ENCODE measurements around the gene BAZ1A. TPM values are rescaled to one million over a fixed set of nuclear protein-coding genes. Genes with fewer than 3 reads are reported as not detected.

The BAZ1A gene
- total RNA-seq, 1 experiment from 2014 or later = 24.2 TPM

DNA sequence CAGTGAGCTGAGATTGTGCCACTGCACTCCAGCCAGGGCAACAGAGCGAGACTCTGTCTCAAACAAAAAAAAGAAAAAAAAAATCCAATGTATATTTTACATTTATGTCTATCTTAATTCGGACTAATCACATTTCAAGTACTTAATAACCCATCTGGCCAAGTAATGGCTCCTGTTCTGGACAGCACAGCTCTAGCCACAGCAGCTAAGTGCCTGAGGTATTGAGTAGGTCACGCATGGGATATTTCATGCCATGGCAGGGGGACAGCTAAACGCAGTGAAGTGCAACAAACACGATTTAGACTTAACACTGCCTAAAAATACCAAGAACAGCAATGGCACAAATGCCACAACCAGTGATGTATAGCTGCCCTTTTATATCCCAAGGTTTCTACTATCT, 8.0 kb downstream of the BAZ1A start:
- no peaks in the 10 kb centered on the region for H3K27me3 ChIP-seq (ENCODE audit: insufficient read depth, low read length)
- ChIA-PET RAD21 (ENCODE audit: low non-redundant PET in 1 of 2, low total read pairs in 2 of 2, uncharacterized antibody in 2 of 2, unreplicated experiment in 2 of 2) (no interaction called here), POLR2A (interaction anchor here (0.6 kb wide), 1 partner anchor 430 kb away, joined by 11 read pairs; no protein-coding TSS in a partner anchor), CTCF (no interaction called here)
- no peak overlapping the region for H3K9ac ChIP-seq (ENCODE audit: low read length)
- ATAC-seq (no peak), DNase-seq (ENCODE audit: low read depth, low spot score) (no peak)
- TF ChIP-seq POLR2A (IDR thresholded peaks at IDR 0.05; ENCODE audit: borderline replicate concordance, extremely low read depth, insufficient read depth, insufficient read length) = no peak
- TF ChIP-seq ZNF274 (IDR thresholded peaks at IDR 0.05; ENCODE audit: low read depth, low read length) = no peak
- TF ChIP-seq, protein P1, sequence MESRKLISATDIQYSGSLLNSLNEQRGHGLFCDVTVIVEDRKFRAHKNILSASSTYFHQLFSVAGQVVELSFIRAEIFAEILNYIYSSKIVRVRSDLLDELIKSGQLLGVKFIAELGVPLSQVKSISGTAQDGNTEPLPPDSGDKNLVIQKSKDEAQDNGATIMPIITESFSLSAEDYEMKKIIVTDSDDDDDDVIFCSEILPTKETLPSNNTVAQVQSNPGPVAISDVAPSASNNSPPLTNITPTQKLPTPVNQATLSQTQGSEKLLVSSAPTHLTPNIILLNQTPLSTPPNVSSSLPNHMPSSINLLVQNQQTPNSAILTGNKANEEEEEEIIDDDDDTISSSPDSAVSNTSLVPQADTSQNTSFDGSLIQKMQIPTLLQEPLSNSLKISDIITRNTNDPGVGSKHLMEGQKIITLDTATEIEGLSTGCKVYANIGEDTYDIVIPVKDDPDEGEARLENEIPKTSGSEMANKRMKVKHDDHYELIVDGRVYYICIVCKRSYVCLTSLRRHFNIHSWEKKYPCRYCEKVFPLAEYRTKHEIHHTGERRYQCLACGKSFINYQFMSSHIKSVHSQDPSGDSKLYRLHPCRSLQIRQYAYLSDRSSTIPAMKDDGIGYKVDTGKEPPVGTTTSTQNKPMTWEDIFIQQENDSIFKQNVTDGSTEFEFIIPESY (IDR thresholded peaks at IDR 0.05; ENCODE audit: extremely low read depth, insufficient replicate concordance, low read length) = no peak
- no peak for TF ChIP-seq EZH2 (IDR thresholded peaks at IDR 0.05)
- TF ChIP-seq FOSL1 (IDR thresholded peaks at IDR 0.05; ENCODE audit: low read depth) = no peak
- no peaks in the 10 kb centered on the region; a peak in 2 of 4 replicates for H3K36me3 ChIP-seq (ENCODE audit: control insufficient read depth in 1 of 2, insufficient read depth in 2 of 2, low read length in 2 of 2)
- no peaks in the 10 kb centered on the region for H3K9me2 ChIP-seq (ENCODE audit: insufficient read depth)
- no peaks in the 10 kb centered on the region for H3K4me1 ChIP-seq (ENCODE audit: control insufficient read depth in 1 of 2, insufficient read depth in 2 of 2, low read length in 2 of 2)
- H4K20me1 ChIP-seq (ENCODE audit: insufficient read depth) = no peaks in the 10 kb centered on the region
- H3K4me3 ChIP-seq (replicated peaks in 1 of 2; ENCODE audit: low read depth in 1 of 2, low read length in 2 of 2) = no peak overlapping the region
- H3K27ac ChIP-seq (ENCODE audit: low read depth, low read length) = no peak overlapping the region
- no TSS peak for BruUV-seq (replicated peaks)
- H3K9me3 ChIP-seq (ENCODE audit: control insufficient read depth in 1 of 2, insufficient read depth in 1 of 2, low read depth in 1 of 2, low read length in 2 of 2) = no peaks in the 10 kb centered on the region
- peaks cover 82% of the 10 kb centered on the region for H3K79me2 ChIP-seq (ENCODE audit: insufficient read depth, low read length)
- no peak overlapping the region for H2AFZ ChIP-seq (ENCODE audit: low read depth, low read length, poor library complexity, severe bottlenecking)
- no peak overlapping the region for H3K4me2 ChIP-seq (ENCODE audit: low read length)
- intact Hi-C loops (cut with micrococcal nuclease) = no loop called here

DNA sequence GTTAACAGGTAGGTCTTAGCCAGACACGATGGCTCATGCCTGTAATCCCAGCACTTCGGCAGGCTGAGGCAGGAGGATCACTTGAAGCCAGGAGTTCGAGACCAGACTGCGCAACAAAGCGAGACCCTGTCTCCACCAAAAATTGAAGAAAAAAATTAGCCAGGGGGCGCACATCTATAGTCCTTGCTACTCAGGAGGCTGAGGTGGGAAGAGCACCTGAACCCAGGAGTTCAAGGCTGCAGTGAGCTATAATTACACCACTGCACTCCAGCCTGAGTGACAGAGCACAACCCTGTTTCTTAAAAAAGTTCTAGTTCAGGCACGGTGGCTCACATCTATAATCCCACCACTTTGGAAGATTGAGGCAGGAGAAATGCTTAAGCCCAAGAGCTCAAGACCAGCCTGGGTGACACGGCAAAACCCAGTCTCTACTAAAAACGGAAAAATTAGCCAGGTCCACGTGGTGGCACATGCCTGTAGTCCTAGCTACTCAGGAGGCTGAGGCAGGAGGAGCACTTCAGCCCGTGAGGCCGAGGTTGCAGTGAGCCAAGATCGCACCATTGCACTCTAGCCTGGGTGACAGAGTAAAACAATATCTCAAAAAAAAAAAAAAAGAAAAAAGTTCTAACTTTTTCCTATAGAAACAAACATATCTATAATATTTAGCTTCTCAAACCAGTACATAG, 9.1 kb downstream of the BAZ1A start:
- H3K4me2 ChIP-seq (ENCODE audit: low read length) = no peak overlapping the region
- TF ChIP-seq CTCF (IDR thresholded peaks at IDR 0.05 in 2 of 3, conservative IDR thresholded peaks at IDR 0.05 in 1 of 3; ENCODE audit: borderline replicate concordance in 1 of 3, insufficient read depth in 1 of 3, low read depth in 2 of 3, low read length in 2 of 3) (0 out of 6 replicates have a peak, but pooled peaks of 1 of the 3 experiments have one; percentile 8), RAD21 (IDR thresholded peaks at IDR 0.05; ENCODE audit: low read depth) (no peak), ATF3 (IDR thresholded peaks at IDR 0.05) (no peak)
- no peak overlapping the region for H3K4me3 ChIP-seq (replicated peaks in 1 of 2; ENCODE audit: low read depth in 1 of 2, low read length in 2 of 2)
- H3K9ac ChIP-seq (ENCODE audit: low read length) = no peak overlapping the region
- intact Hi-C loops (cut with micrococcal nuclease) = no loop called here
- peak; percentile 30; the same call in 1 of the 2 replicates for ATAC-seq
- no peaks in the 10 kb centered on the region for H3K9me3 ChIP-seq (ENCODE audit: control insufficient read depth in 1 of 2, insufficient read depth in 1 of 2, low read depth in 1 of 2, low read length in 2 of 2)
- DNase-seq (ENCODE audit: low read depth, low spot score) = no peak
- ChIA-PET RAD21 (ENCODE audit: low non-redundant PET in 1 of 2, low total read pairs in 2 of 2, uncharacterized antibody in 2 of 2, unreplicated experiment in 2 of 2) (no interaction called here), POLR2A (interaction anchor here (1.3 kb wide), 1 partner anchor 9 kb away, joined by 4 read pairs; the partner anchor contains the start of gene BAZ1A), CTCF (no interaction called here)
- peaks cover 77% of the 10 kb centered on the region for H3K79me2 ChIP-seq (ENCODE audit: insufficient read depth, low read length)
- peaks cover 0 to 2% of the 10 kb centered on the region in 2 experiments; a peak in 2 of 4 replicates for H3K36me3 ChIP-seq (ENCODE audit: control insufficient read depth in 1 of 2, insufficient read depth in 2 of 2, low read length in 2 of 2)
- H4K20me1 ChIP-seq (ENCODE audit: insufficient read depth) = no peaks in the 10 kb centered on the region
- H3K4me1 ChIP-seq (ENCODE audit: control insufficient read depth in 1 of 2, insufficient read depth in 2 of 2, low read length in 2 of 2) = no peaks in the 10 kb centered on the region
- H2AFZ ChIP-seq (ENCODE audit: low read depth, low read length, poor library complexity, severe bottlenecking) = no peak overlapping the region
- BruUV-seq (replicated peaks) = no TSS peak
- no peak overlapping the region for H3K27ac ChIP-seq (ENCODE audit: low read depth, low read length)
- no peaks in the 10 kb centered on the region for H3K9me2 ChIP-seq (ENCODE audit: insufficient read depth)
- no peaks in the 10 kb centered on the region for H3K27me3 ChIP-seq (ENCODE audit: insufficient read depth, low read length)

All from HCT116 (cell line).